ENCODE data around the gene RFC3.

RFC3 gene

DNA sequence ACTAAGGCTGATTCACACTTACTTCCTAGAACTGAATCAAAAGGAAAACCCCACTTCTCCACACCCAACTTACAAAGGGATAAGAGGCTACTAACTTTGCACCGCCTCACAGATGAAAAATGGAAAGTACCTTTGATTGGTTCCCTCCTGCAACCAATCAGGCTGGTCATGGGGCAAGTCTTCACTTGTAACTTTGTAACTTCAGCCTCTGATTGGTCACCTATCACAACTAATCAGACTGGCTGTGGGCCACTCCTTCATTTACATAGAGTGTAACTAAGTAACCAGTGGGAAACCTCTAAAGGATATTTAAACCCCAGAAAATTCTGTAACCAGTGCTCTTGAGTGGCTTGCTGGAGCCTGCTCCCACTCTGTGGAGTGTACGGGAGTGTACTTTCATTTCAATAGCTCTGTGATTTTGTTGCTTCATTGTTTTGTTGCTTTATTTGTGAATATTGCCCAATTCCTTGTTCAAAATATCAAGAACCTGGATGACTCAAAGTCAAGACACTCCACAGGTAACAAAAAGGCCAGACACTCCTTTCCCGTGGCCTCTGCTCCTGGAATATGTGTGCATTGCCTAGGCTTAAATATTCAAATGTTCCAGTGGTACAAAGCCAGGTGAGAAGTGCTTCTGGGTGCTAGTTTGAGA, 50.5 kb downstream of the RFC3 start:
- H3K9me3 ChIP-seq (ENCODE audit: severe bottlenecking): no peaks in the 10 kb centered on the region
- no peaks in the 10 kb centered on the region for H3K4me1 ChIP-seq (ENCODE audit: insufficient read depth, poor library complexity, severe bottlenecking)
- DNase-seq (ENCODE audit: low spot score): no peak
- no peaks in the 10 kb centered on the region for H3K36me3 ChIP-seq (ENCODE audit: low read depth)
- H3K27me3 ChIP-seq (ENCODE audit: insufficient read depth, poor library complexity, severe bottlenecking): no peaks in the 10 kb centered on the region
- no peak overlapping the region for H3K4me3 ChIP-seq (ENCODE audit: severe bottlenecking)
- no peak overlapping the region for H3K27ac ChIP-seq (ENCODE audit: poor library complexity, severe bottlenecking)
- no peak for ATAC-seq (ENCODE audit: low read depth)
- TF ChIP-seq, protein P1, sequence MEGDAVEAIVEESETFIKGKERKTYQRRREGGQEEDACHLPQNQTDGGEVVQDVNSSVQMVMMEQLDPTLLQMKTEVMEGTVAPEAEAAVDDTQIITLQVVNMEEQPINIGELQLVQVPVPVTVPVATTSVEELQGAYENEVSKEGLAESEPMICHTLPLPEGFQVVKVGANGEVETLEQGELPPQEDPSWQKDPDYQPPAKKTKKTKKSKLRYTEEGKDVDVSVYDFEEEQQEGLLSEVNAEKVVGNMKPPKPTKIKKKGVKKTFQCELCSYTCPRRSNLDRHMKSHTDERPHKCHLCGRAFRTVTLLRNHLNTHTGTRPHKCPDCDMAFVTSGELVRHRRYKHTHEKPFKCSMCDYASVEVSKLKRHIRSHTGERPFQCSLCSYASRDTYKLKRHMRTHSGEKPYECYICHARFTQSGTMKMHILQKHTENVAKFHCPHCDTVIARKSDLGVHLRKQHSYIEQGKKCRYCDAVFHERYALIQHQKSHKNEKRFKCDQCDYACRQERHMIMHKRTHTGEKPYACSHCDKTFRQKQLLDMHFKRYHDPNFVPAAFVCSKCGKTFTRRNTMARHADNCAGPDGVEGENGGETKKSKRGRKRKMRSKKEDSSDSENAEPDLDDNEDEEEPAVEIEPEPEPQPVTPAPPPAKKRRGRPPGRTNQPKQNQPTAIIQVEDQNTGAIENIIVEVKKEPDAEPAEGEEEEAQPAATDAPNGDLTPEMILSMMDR (IDR thresholded peaks at IDR 0.05; ENCODE audit: poor library complexity, severe bottlenecking): no peak

DNA sequence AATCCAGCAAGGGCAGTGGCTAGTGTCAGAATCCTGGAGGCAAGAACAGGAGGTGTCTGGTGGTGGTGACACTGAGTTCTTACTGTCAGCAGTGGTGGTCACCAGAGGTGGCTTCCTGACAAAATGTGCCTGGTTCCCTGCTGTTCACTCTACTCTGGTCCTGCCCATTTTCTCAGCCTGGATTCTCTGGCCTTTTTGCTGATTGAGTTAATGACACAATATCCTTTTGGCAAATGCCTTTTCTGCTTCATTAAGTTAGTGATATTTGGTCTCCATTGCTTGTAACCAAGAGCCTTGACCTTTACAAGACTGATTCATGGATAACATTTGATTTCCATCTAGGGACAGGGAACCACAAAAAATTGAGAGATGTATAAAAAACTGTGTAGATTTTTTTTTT, 51.1 kb downstream of the RFC3 start:
- no peak overlapping the region for H3K4me3 ChIP-seq (ENCODE audit: severe bottlenecking)
- no peaks in the 10 kb centered on the region for H3K9me3 ChIP-seq (ENCODE audit: severe bottlenecking)
- TF ChIP-seq, protein P1 (IDR thresholded peaks at IDR 0.05; ENCODE audit: poor library complexity, severe bottlenecking): no peak
- ATAC-seq (ENCODE audit: low read depth): no peak
- no peaks in the 10 kb centered on the region for H3K36me3 ChIP-seq (ENCODE audit: low read depth)
- H3K27me3 ChIP-seq (ENCODE audit: insufficient read depth, poor library complexity, severe bottlenecking): no peaks in the 10 kb centered on the region
- no peak overlapping the region for H3K27ac ChIP-seq (ENCODE audit: poor library complexity, severe bottlenecking)
- DNase-seq (ENCODE audit: low spot score): no peak
- H3K4me1 ChIP-seq (ENCODE audit: insufficient read depth, poor library complexity, severe bottlenecking): no peaks in the 10 kb centered on the region

- Histone ChIP-seq H3K9me3 (ENCODE audit: severe bottlenecking) (no peaks in the 10 kb centered on the region), H3K27me3 (ENCODE audit: insufficient read depth, poor library complexity, severe bottlenecking) (no peaks in the 10 kb centered on the region), H3K4me3 (ENCODE audit: severe bottlenecking) (no peak overlapping the region), H3K36me3 (ENCODE audit: low read depth) (no peaks in the 10 kb centered on the region), H3K4me1 (ENCODE audit: insufficient read depth, poor library complexity, severe bottlenecking) (no peaks in the 10 kb centered on the region), H3K27ac (ENCODE audit: poor library complexity, severe bottlenecking) (no peak overlapping the region)
- no peak for DNase-seq (ENCODE audit: low spot score)
- TF ChIP-seq, protein P1 (IDR thresholded peaks at IDR 0.05; ENCODE audit: poor library complexity, severe bottlenecking): no peak
- ATAC-seq (ENCODE audit: low read depth): no peak
Observed at GRCh38 chr13:33870046-33870668, 52.2 kb downstream of the RFC3 start.

DNA sequence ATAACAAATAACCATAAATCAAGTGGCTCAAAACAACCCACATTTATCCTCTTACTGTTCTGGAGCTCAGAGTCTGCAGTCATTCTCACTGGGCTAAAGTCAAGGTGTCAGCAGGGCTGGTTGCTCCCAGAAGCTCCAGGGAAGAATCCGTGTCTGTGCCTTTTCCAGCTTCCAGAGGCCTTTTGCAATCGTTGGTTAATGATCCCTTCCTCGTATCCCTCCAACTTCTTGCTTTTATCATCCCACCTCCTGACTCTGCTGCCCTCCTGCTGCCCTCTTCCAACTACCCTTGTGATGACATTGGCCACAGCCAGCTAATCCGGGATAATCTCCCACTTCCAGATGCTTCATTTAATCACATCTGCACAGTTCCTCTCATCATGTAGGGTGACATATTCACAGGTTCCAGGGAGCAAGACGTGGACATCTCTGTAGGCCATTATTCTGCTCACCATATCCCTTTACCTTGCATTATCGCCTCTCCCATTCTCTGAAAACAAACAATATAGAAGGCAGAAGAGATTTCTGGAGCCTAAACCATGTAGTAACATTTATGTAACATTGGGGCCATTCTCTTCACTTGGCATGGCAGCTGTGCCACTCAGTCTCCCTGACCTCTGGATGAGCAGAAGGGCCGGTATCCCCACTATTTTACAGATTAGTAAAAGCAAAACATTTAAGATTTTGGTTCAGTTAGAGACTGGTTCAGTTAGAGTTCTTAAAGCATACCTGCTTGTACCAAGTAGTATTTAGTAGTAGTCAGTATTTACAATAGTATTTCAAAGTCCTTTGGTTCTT, 53.5 kb downstream of the RFC3 start:
- H3K4me1 ChIP-seq (ENCODE audit: insufficient read depth, poor library complexity, severe bottlenecking): no peaks in the 10 kb centered on the region
- no peaks in the 10 kb centered on the region for H3K9me3 ChIP-seq (ENCODE audit: severe bottlenecking)
- no peak overlapping the region for H3K4me3 ChIP-seq (ENCODE audit: severe bottlenecking)
- ATAC-seq (ENCODE audit: low read depth) (no peak), DNase-seq (ENCODE audit: low spot score) (no peak)
- TF ChIP-seq, protein P1 (IDR thresholded peaks at IDR 0.05; ENCODE audit: poor library complexity, severe bottlenecking): no peak
- H3K27me3 ChIP-seq (ENCODE audit: insufficient read depth, poor library complexity, severe bottlenecking): no peaks in the 10 kb centered on the region
- H3K36me3 ChIP-seq (ENCODE audit: low read depth): no peaks in the 10 kb centered on the region
- no peak overlapping the region for H3K27ac ChIP-seq (ENCODE audit: poor library complexity, severe bottlenecking)
